Stimulated activated CD4-positive, alpha-beta T cell treated with anti-CD3 and anti-CD28 coated beads, Interleukin-12 subunit alpha, Interleukin-12 subunit beta, amount 100 ng/mL, for 4 hours (primary cell): Measurements from ENCODE around the gene SETMAR.
"Not testable (repeated sequence)": the region's sequence is repeated elsewhere in the genome, so short reads cannot be mapped to it uniquely, and the experiment has no call there.

Experiments
- DNase-seq: peaks from one replicate; pipeline ENCODE4 v3.0.0-alpha.2; 2020

The SETMAR gene

GRCh38 chr3:4314688-4315087, 11.5 kb downstream of the SETMAR start:
- no peak for DNase-seq

GRCh38 chr3:4320096-4320911, 17.1 kb downstream of the SETMAR start:
- no peak for DNase-seq

GRCh38 chr3:4321732-4322131, 18.6 kb downstream of the SETMAR start:
- no peak for DNase-seq

- no peak for DNase-seq
Observed at GRCh38 chr3:4322635-4323034, 19.5 kb downstream of the SETMAR start.

- DNase-seq = no peak
Observed at GRCh38 chr3:4323246-4324027, 20.3 kb downstream of the SETMAR start.

GRCh38 chr3:4326868-4327267, 23.7 kb downstream of the SETMAR start:
- DNase-seq = no peak

- DNase-seq = not testable (repeated sequence)
Observed at GRCh38 chr3:4329806-4330205, 26.6 kb downstream of the SETMAR start.

- DNase-seq = no peak
Observed at GRCh38 chr3:4332111-4332510, 28.9 kb downstream of the SETMAR start.

GRCh38 chr3:4332574-4332973, 29.4 kb downstream of the SETMAR start:
- no peak for DNase-seq

- no peak for DNase-seq
Observed at GRCh38 chr3:4332991-4333390, 29.8 kb downstream of the SETMAR start.

GRCh38 chr3:4334548-4334947, 31.4 kb downstream of the SETMAR start:
- DNase-seq = no peak

- DNase-seq = no peak
Observed at GRCh38 chr3:4335840-4336562, 32.8 kb downstream of the SETMAR start.

GRCh38 chr3:4336850-4337546, 33.8 kb downstream of the SETMAR start:
- no peak for DNase-seq

- DNase-seq = no peak
Observed at GRCh38 chr3:4338751-4339150, 35.6 kb downstream of the SETMAR start.

- no peak for DNase-seq
Observed at GRCh38 chr3:4340077-4340410, 36.9 kb downstream of the SETMAR start.

GRCh38 chr3:4340411-4341335, 37.5 kb downstream of the SETMAR start:
- DNase-seq = no peak

- DNase-seq = no peak
Observed at GRCh38 chr3:4341336-4341675, 38.1 kb downstream of the SETMAR start.

GRCh38 chr3:4343258-4343657, 40.1 kb downstream of the SETMAR start:
- no peak for DNase-seq

GRCh38 chr3:4350789-4351163, 47.6 kb downstream of the SETMAR start:
- peak; percentile 13 for DNase-seq

- DNase-seq = peak; percentile 22
Observed at GRCh38 chr3:4351164-4351855, 48.1 kb downstream of the SETMAR start.

- DNase-seq = no peak
Observed at GRCh38 chr3:4351872-4352271, 48.7 kb downstream of the SETMAR start.
